ENCODE measurements around the gene REP15. TPM values are rescaled to one million over a fixed set of nuclear protein-coding genes. Genes with fewer than 3 reads are reported as not detected.
"Not testable (repeated sequence)": the region's sequence is repeated elsewhere in the genome, so short reads cannot be mapped to it uniquely, and the experiment has no call there.

The REP15 gene
- total and polyA plus RNA-seq, 2 experiments from 2014 or later: 0.38 to 0.89 TPM

DNA sequence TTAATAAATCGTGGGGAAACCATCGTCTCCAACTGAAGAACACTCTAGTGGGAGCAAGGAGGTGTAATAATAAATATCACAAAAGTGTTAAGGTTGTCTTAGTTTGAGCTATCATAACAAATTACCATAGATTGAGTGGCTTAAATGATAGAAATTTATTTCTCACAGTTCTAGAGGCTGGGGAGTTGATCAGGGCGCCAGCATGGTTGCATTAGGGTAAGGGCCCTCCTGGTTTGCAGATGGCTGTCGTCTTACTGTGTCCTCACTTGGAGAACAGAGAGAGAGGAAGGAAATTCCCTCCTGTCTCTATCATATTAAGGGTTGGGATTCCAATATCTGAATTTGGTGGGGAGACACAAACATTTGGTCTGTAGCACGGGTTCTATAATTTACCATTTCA is 47.4 kb downstream of the REP15 start (continued):
- TF ChIP-seq, protein P1, sequence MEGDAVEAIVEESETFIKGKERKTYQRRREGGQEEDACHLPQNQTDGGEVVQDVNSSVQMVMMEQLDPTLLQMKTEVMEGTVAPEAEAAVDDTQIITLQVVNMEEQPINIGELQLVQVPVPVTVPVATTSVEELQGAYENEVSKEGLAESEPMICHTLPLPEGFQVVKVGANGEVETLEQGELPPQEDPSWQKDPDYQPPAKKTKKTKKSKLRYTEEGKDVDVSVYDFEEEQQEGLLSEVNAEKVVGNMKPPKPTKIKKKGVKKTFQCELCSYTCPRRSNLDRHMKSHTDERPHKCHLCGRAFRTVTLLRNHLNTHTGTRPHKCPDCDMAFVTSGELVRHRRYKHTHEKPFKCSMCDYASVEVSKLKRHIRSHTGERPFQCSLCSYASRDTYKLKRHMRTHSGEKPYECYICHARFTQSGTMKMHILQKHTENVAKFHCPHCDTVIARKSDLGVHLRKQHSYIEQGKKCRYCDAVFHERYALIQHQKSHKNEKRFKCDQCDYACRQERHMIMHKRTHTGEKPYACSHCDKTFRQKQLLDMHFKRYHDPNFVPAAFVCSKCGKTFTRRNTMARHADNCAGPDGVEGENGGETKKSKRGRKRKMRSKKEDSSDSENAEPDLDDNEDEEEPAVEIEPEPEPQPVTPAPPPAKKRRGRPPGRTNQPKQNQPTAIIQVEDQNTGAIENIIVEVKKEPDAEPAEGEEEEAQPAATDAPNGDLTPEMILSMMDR (conservative IDR thresholded peaks at IDR 0.05; ENCODE audit: low read depth in 2 of 2): no peak
- TF ChIP-seq ZNF331 (CRISPR knock-in tag; IDR thresholded peaks at IDR 0.05; ENCODE audit: low read depth): no peak

- not testable (repeated sequence) for H3K36me3 ChIP-seq (ENCODE audit: insufficient read depth)
These were observed 49.5 kb downstream of the REP15 start for GRCh38 chr12:27745734-27746133.

More at GRCh38 chr12:27745734-27746133, 49.5 kb downstream of the REP15 start:
- not testable (repeated sequence) for ATAC-seq; H3F3A ChIP-seq (replicated peaks; ENCODE audit: low read depth); DNase-seq (ENCODE audit: low spot score); H3K9me3 Mint-ChIP-seq; H3K27ac ChIP-seq (ENCODE audit: low read depth); H3K4me3 Mint-ChIP-seq; H3K79me2 ChIP-seq (replicated peaks; ENCODE audit: insufficient read depth); H3K4me1 Mint-ChIP-seq; H3K4me3 ChIP-seq; H3K4me2 ChIP-seq; H3K27ac Mint-ChIP-seq; H2AFZ ChIP-seq; H3K4me1 ChIP-seq (ENCODE audit: insufficient read depth); H4K20me1 ChIP-seq (replicated peaks; ENCODE audit: insufficient read depth); H3K9me2 ChIP-seq (ENCODE audit: insufficient read depth); H3K27me3 Mint-ChIP-seq (ENCODE audit: insufficient read depth, low read depth, poor library complexity); H3K27me3 ChIP-seq (ENCODE audit: insufficient read depth)
- peaks cover 31% of the 10 kb centered on the region; the same call in 2 of the 3 replicates for H3K36me3 Mint-ChIP-seq (ENCODE audit: low read depth)

Other genes with a start within 250 kb of the REP15 start
- gene SMCO2, start 249.7 kb upstream of the REP15 start, total RNA-seq (2014; rRNA removed; shearing (Covaris generic)): not detected in 2 replicates
- 0.24 and 0.86 TPM in 2 replicates for gene SMCO2, start 249.7 kb upstream of the REP15 start, polyA plus RNA-seq (2016; fragmentation: Nextera tagmentation; extraction: Ambion mirVana)
- 27.0 and 33.2 TPM in 2 replicates for gene PPFIBP1, start 172.2 kb upstream of the REP15 start, total RNA-seq (2014; rRNA removed; shearing (Covaris generic))
- gene PPFIBP1, start 172.2 kb upstream of the REP15 start, polyA plus RNA-seq (2016; fragmentation: Nextera tagmentation; extraction: Ambion mirVana): 38.9 and 41.9 TPM in 2 replicates
- 58.7 and 71.8 TPM in 2 replicates for gene MRPS35, start 14.4 kb downstream of the REP15 start, total RNA-seq (2014; rRNA removed; shearing (Covaris generic))
- 47.9 and 58.1 TPM in 2 replicates for gene MRPS35, start 14.4 kb downstream of the REP15 start, polyA plus RNA-seq (2016; fragmentation: Nextera tagmentation; extraction: Ambion mirVana)
- gene KLHL42, start 83.8 kb downstream of the REP15 start, total RNA-seq (2014; rRNA removed; shearing (Covaris generic)): 25.8 and 33.2 TPM in 2 replicates
- gene KLHL42, start 83.8 kb downstream of the REP15 start, polyA plus RNA-seq (2016; fragmentation: Nextera tagmentation; extraction: Ambion mirVana): 7.6 and 8.0 TPM in 2 replicates
- not detected in 2 replicates for gene MANSC4, start 83.8 kb downstream of the REP15 start, total RNA-seq (2014; rRNA removed; shearing (Covaris generic))
- not detected in 2 replicates for gene MANSC4, start 83.8 kb downstream of the REP15 start, polyA plus RNA-seq (2016; fragmentation: Nextera tagmentation; extraction: Ambion mirVana)

Measured in GM23338 (cell line).